ENCODE measurements around the gene CD3D. TPM values are rescaled to one million over a fixed set of nuclear protein-coding genes. Genes with fewer than 3 reads are reported as not detected.

The CD3D gene
- total RNA-seq, 4 donors from 2014 or later: 0.44 to 5.8 (median 0.46) TPM; not detected in 1

GRCh38 chr11:118320515-118320914, 22.0 kb downstream of the CD3D start:
- TF ChIP-seq POLR2A (IDR thresholded peaks at IDR 0.05) (no peak), CTCF (IDR thresholded peaks at IDR 0.05) (no peak)
- no peak overlapping the region for H3K4me3 ChIP-seq (ENCODE audit: low read depth, poor library complexity, severe bottlenecking)
- WGBS, 2 donors: 84 to 91% methylated on average over 3 of the region's 3 CpGs
- intact Hi-C loops (cut with DNase I; ENCODE audit: low total_unique reads): no loop called here
- no peak for DNase-seq (ENCODE audit: low spot score in 2 of 2)

DNA sequence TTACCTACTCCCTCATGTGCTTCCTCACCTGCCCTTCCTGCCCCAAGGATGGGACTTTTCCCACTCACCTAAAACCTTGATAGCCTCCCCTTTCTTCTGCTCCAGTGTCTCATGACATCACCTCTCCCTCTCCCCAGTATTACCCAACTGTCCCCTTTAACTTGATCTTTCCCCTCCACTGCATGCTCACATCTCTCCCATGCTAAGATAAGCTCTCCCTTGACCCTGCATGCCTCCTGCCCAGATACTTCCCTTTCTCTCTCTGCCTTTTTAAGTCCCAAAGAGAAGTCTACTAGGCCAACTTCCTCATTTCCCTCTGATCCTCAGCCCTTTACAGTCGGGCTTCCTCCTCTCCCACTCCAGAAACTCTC, 23.2 kb downstream of the CD3D start:
- H3K4me3 ChIP-seq (ENCODE audit: low read depth, poor library complexity, severe bottlenecking): no peak overlapping the region
- DNase-seq (ENCODE audit: low spot score in 2 of 2): peak in 1 of 2 donors; percentile 64

GRCh38 chr11:118318581-118319336, 23.7 kb downstream of the CD3D start:
- 86% methylated on average over 11 of the region's 11 CpGs for WGBS, 2 donors
- no peak for TF ChIP-seq POLR2A (IDR thresholded peaks at IDR 0.05)
- TF ChIP-seq CTCF (IDR thresholded peaks at IDR 0.05): no peak
- no peak overlapping the region for H3K4me3 ChIP-seq (ENCODE audit: low read depth, poor library complexity, severe bottlenecking)
- intact Hi-C loops (cut with DNase I; ENCODE audit: low total_unique reads): no loop called here
- no peak for DNase-seq (ENCODE audit: low spot score in 2 of 2)

More for the DNA sequence above, 23.2 kb downstream of the CD3D start:
- 55 to 77% methylated on average over 1 of the region's 1 CpG for WGBS, 2 donors
- intact Hi-C loops (cut with DNase I; ENCODE audit: low total_unique reads): no loop called here
- TF ChIP-seq POLR2A (IDR thresholded peaks at IDR 0.05) (no peak), CTCF (IDR thresholded peaks at IDR 0.05) (no peak)

DNA sequence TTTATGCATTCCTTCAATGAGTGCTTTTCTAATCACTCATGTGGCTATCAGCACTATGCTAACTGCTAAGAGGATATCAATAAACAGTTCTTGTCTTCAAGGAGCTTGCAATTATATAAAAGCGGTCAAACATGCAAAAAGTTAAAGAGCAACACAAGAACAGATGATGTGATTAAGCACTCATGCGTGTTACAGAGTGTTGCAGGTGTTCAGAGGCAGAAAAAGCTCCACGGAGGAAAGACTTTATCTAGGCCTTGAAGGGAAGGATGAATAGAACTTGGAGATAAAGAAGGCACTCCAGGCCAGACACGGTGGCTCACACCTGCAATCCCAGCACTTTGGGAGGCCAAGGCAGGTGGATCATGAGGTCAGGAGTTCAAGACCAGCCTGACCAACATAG, 24.4 kb downstream of the CD3D start:
- TF ChIP-seq CTCF (IDR thresholded peaks at IDR 0.05) (no peak), POLR2A (IDR thresholded peaks at IDR 0.05) (no peak)
- H3K4me3 ChIP-seq (ENCODE audit: low read depth, poor library complexity, severe bottlenecking): no peak overlapping the region
- WGBS, 2 donors: 90% methylated on average over 4 of the region's 4 CpGs
- intact Hi-C loops (cut with DNase I; ENCODE audit: low total_unique reads): no loop called here
- DNase-seq (ENCODE audit: low spot score in 2 of 2): no peak

GRCh38 chr11:118314988-118315411, 27.5 kb downstream of the CD3D start:
- TF ChIP-seq POLR2A (IDR thresholded peaks at IDR 0.05) (no peak), CTCF (IDR thresholded peaks at IDR 0.05) (no peak)
- no peak for DNase-seq (ENCODE audit: low spot score in 2 of 2)
- no peak overlapping the region for H3K4me3 ChIP-seq (ENCODE audit: low read depth, poor library complexity, severe bottlenecking)
- intact Hi-C loops (cut with DNase I; ENCODE audit: low total_unique reads): no loop called here
- WGBS, 2 donors: 66 to 75% methylated on average over 7 of the region's 7 CpGs

GRCh38 chr11:118313242-118313641, 29.3 kb downstream of the CD3D start:
- no peak for DNase-seq (ENCODE audit: low spot score in 2 of 2)
- H3K4me3 ChIP-seq (ENCODE audit: low read depth, poor library complexity, severe bottlenecking): no peak overlapping the region
- 71 to 72% methylated on average over 4 of the region's 4 CpGs for WGBS, 2 donors
- no peak for TF ChIP-seq POLR2A (IDR thresholded peaks at IDR 0.05)
- no peak for TF ChIP-seq CTCF (IDR thresholded peaks at IDR 0.05)
- intact Hi-C loops (cut with DNase I; ENCODE audit: low total_unique reads): no loop called here

Data from lower leg skin (tissue), 4 donors.